K562 (cell line): ENCODE results near the gene ZCCHC24. TPM values are rescaled to one million over a fixed set of nuclear protein-coding genes. Genes with fewer than 3 reads are reported as not detected.

Source experiments
- ARID4B ChIP-seq: sonication (generic); formaldehyde crosslinking; IDR thresholded peaks from 2 replicates; pipeline ENCODE4 v1.8.0; 2022; ENCODE audit warnings: mild to moderate bottlenecking, missing genetic modification reagents
- ESRRB ChIP-seq: fragments of 250-450 bp; sonication (Bioruptor Pico); IDR thresholded peaks from 2 replicates; pipeline ENCODE4 v1.5.0; 2020; ENCODE audit warnings: mild to moderate bottlenecking, moderate library complexity, borderline replicate concordance
- GMEB1 ChIP-seq: fragments of 250-450 bp; sonication (Bioruptor Pico); IDR thresholded peaks from 2 replicates; pipeline ENCODE4 v1.4.0; 2020; ENCODE audit warnings: mild to moderate bottlenecking
- HDAC6 ChIP-seq: IDR thresholded peaks from 2 replicates; pipeline ENCODE4 v1.6.1; 2012; ENCODE audit warnings: low read depth, mild to moderate bottlenecking, control low read depth, inconsistent platforms, low read length, moderate library complexity
- RFX7 ChIP-seq: fragments of 250-450 bp; sonication (Bioruptor Pico); IDR thresholded peaks from 2 replicates; pipeline ENCODE4 v1.5.1; 2021; ENCODE audit warnings: mild to moderate bottlenecking
- TEAD1 ChIP-seq, 2 experiments: fragments of 450-650 bp in 1 of 2; sonication (generic) in 1 of 2; formaldehyde crosslinking; IDR thresholded peaks; 2 replicates each; pipeline versions ENCODE4 v1.4.0 to v1.8.0; 2020 to 2022; ENCODE audit warnings: mild to moderate bottlenecking in 2 of 2, missing genetic modification reagents in 1 of 2
- VEZF1 ChIP-seq: fragments of 200-800 bp; sonication (Bioruptor generic); IDR thresholded peaks from 2 replicates; pipeline ENCODE4 v1.6.1; 2017; ENCODE audit warnings: missing genetic modification characterization, missing compliant biosample characterization
- ZNF133 ChIP-seq: fragments of 250-450 bp; sonication (Bioruptor Pico); IDR thresholded peaks from 2 replicates; pipeline ENCODE4 v1.4.0; 2020; ENCODE audit warnings: mild to moderate bottlenecking
- ZNF318 ChIP-seq, 2 experiments: fragments of 450-650 bp; IDR thresholded peaks; 2 replicates each; pipeline ENCODE4 v1.6.1; 2016; ENCODE audit warnings: mild to moderate bottlenecking in 2 of 2, borderline replicate concordance in 1 of 2, low read depth in 1 of 2, moderate library complexity in 1 of 2
- ZNF57 ChIP-seq: fragments of 450-650 bp; formaldehyde crosslinking; IDR thresholded peaks from 2 replicates; pipeline ENCODE4 v1.4.0; 2020; ENCODE audit warnings: mild to moderate bottlenecking, moderate library complexity
- polyA plus RNA-seq, 8 experiments: library from polyadenylated mRNA; depleted of rRNA in 4 of 8; stranded (reverse) in 5 of 8; unstranded in 3 of 8; fragments of >200 nt; fragmentation: Nextera tagmentation in 2 of 8; fragmentation: Illumina TruSeq in 1 of 8; extraction: Ambion mirVana in 2 of 8; extraction: Trizol in 1 of 8; gene quantifications; 2 replicates each; pipeline versions ENCODE4 v1.2.1 to v1.2.3, GENCODE V29; 2011 to 2014; ENCODE audit warnings: inconsistent platforms in 1 of 8, missing spikeins in 1 of 8
- total RNA-seq, 7 experiments: library from RNA; depleted of rRNA in 6 of 7; stranded (reverse); fragments of >200 nt in 6 of 7; fragmentation: Illumina TruSeq in 2 of 7; extraction: Trizol in 2 of 7; gene quantifications; 2 replicates each; pipeline versions ENCODE4 v1.2.1 to v1.2.3, GENCODE V29; 2011 to 2021; ENCODE audit warnings: low replicate concordance in 1 of 7

ZCCHC24 gene
- total and polyA plus RNA-seq, 9 of the 15 experiments (the other 6 are each of a cell fraction or from before 2014, with no cell fraction given), result 0.84 to 11.0 (median 4.6) TPM

- TF ChIP-seq ARID4B (no peak), GMEB1 (CRISPR knock-in tag) (0 out of 2 replicates have a peak, but pooled peaks have one; percentile 37), RFX7 (CRISPR knock-in tag) (no peak), HDAC6 (no peak), ZNF57 (no peak), ZNF133 (CRISPR knock-in tag) (no peak), ZNF318 (IDR thresholded peaks at IDR 0.05; ENCODE audit: borderline replicate concordance in 1 of 2, low read depth in 1 of 2) (no peak), ESRRB (CRISPR knock-in tag) (no peak), VEZF1 (CRISPR knock-in tag) (peak; percentile 23; the same call in 1 of the 2 replicates), TEAD1 (CRISPR knock-in tag; IDR thresholded peaks at IDR 0.05) (no peak; a peak in 2 of 4 replicates)
These were observed 98.1 kb downstream of the ZCCHC24 start, which contains the start of gene PPIF (continued) for GRCh38 chr10:79347226-79347893.
